Sigmoid colon (tissue), 7 donors: ENCODE results near the gene FAXC. TPM values are rescaled to one million over a fixed set of nuclear protein-coding genes. Genes with fewer than 3 reads are reported as not detected.
A peak's percentile ranks its signal among the peaks of the same experiment; 100 is the strongest.

Source experiments
- DNase-seq: peaks from one replicate; pipeline ENCODE4 v3.0.0-alpha.2; 2019
- H3K27ac ChIP-seq, 4 donors: fragments of 200-600 bp; sonication (generic); one replicate each; pipeline ENCODE4 v1.5.1; 2016 to 2019; ENCODE audit warnings: mild to moderate bottlenecking in 1 of 4
- H3K27me3 ChIP-seq, 3 donors: fragments of 200-600 bp; sonication (generic); one replicate each; pipeline ENCODE4 v1.5.1; 2019; ENCODE audit warnings: mild to moderate bottlenecking in 1 of 3
- H3K36me3 ChIP-seq, 4 donors: fragments of 200-600 bp; sonication (generic); one replicate each; pipeline ENCODE4 v1.5.1; 2016 to 2019
- H3K4me1 ChIP-seq, 4 donors: fragments of 200-600 bp; sonication (generic); one replicate each; pipeline ENCODE4 v1.5.1; 2017 to 2019
- H3K4me3 ChIP-seq, 4 donors: fragments of 200-600 bp; sonication (generic); one replicate each; pipeline ENCODE4 v1.5.1; 2017 to 2019; ENCODE audit warnings: mild to moderate bottlenecking in 2 of 4, moderate library complexity in 1 of 4
- H3K9me3 ChIP-seq, 4 donors: fragments of 200-600 bp in 3 of 4; sonication (generic) in 3 of 4; one replicate each; pipeline versions ENCODE4 v1.5.1 to v1.6.1; 2013 to 2019
- CTCF ChIP-seq, 4 experiments: fragments of 450-650 bp in 3 of 4; fragments of 200-600 bp in 1 of 4; IDR thresholded peaks; one replicate each; pipeline ENCODE4 v1.5.1; 2016 to 2019; ENCODE audit warnings: antibody characterized with exemption in 4 of 4, mild to moderate bottlenecking in 3 of 4, moderate library complexity in 2 of 4
- EP300 ChIP-seq, 4 donors: sonication (generic); formaldehyde crosslinking; IDR thresholded peaks; one replicate each; pipeline ENCODE4 v1.6.1; 2017; ENCODE audit warnings: antibody characterized with exemption in 4 of 4
- POLR2A ChIP-seq, 2 donors: fragments of 450-650 bp; IDR thresholded peaks; one replicate each; pipeline ENCODE4 v1.6.1; 2016; ENCODE audit warnings: antibody characterized with exemption in 2 of 2, mild to moderate bottlenecking in 2 of 2, moderate library complexity in 2 of 2
- POLR2AphosphoS5 ChIP-seq, 4 donors: sonication (generic); formaldehyde crosslinking; IDR thresholded peaks; one replicate each; pipeline ENCODE4 v1.6.1; 2017; ENCODE audit warnings: antibody characterized with exemption in 4 of 4
- WGBS, 2 donors: extraction: QIAGEN DNeasy Blood & Tissue Kit; methylation state at CpG; one replicate each; pipeline ENCODE4 v1.1.7; 2013; 5-methylcytosine and 5-hydroxymethylcytosine counted together
- intact Hi-C: fragments of 100-400 bp; cut with DNase I; formaldehyde crosslinking; loops from one replicate; pipeline ENCODE4 v1.15.1; 2023
- polyA plus RNA-seq, 3 donors: library from polyadenylated mRNA; stranded (reverse); fragments of 200-250 nt; gene quantifications; one replicate each; pipeline ENCODE4 v1.2.3, GENCODE V29; 2013
- total RNA-seq, 4 donors: library from RNA; depleted of rRNA; stranded (reverse); fragments of >200 nt; gene quantifications; one replicate each; pipeline ENCODE4 v1.1.0, GENCODE V29; 2016
- donor health status: healthy with polysubstance abuse.
- donor health status: Bipolar disorder and iron deficiency.
- donor health status: healthy.

The FAXC gene
- total and polyA plus RNA-seq, 7 donors: under 0.01 to 54.0 (median 23.1) TPM

- H3K4me3 ChIP-seq: no peak overlapping the region
- intact Hi-C loops: no loop called here
- peaks cover 0 to 12% (median 0%) of the 10 kb centered on the region in 4 donors for H3K4me1 ChIP-seq
- no peaks in the 10 kb centered on the region for H3K27me3 ChIP-seq
- 29 to 63% methylated on average over 4 of the region's 4 CpGs for WGBS, 2 donors
- DNase-seq: no peak
- no peaks in the 10 kb centered on the region for H3K9me3 ChIP-seq
- TF ChIP-seq POLR2AphosphoS5 (IDR thresholded peaks at IDR 0.05): no peak
- no peak for TF ChIP-seq EP300 (IDR thresholded peaks at IDR 0.05)
- TF ChIP-seq CTCF (IDR thresholded peaks at IDR 0.05): no peak
- no peak for TF ChIP-seq POLR2A (IDR thresholded peaks at IDR 0.05)
- no peak overlapping the region for H3K27ac ChIP-seq
- H3K36me3 ChIP-seq: peaks cover 0 to 8% (median 3%) of the 10 kb centered on the region in 4 donors
Measured at GRCh38 chr6:99285881-99286280, 63.6 kb downstream of the FAXC start.

GRCh38 chr6:99282479-99283062 lies 66.9 kb downstream of the FAXC start:
- peaks cover 0 to 8% (median 0%) of the 10 kb centered on the region in 4 donors for H3K4me1 ChIP-seq

GRCh38 chr6:99276747-99277146 lies 72.7 kb downstream of the FAXC start:
- no peak for DNase-seq
- Histone ChIP-seq H3K4me3 (no peak overlapping the region), H3K27me3 (no peaks in the 10 kb centered on the region), H3K27ac (no peak overlapping the region), H3K36me3 (peaks cover 0 to 24% (median 0%) of the 10 kb centered on the region in 4 donors), H3K4me1 (no peaks in the 10 kb centered on the region), H3K9me3 (no peaks in the 10 kb centered on the region)
- TF ChIP-seq EP300 (IDR thresholded peaks at IDR 0.05): no peak
- no peak for TF ChIP-seq CTCF (IDR thresholded peaks at IDR 0.05)
- TF ChIP-seq POLR2AphosphoS5 (IDR thresholded peaks at IDR 0.05): no peak
- no peak for TF ChIP-seq POLR2A (IDR thresholded peaks at IDR 0.05)
- 68 to 69% methylated on average over 2 of the region's 2 CpGs for WGBS, 2 donors
- intact Hi-C loops: no loop called here

More at GRCh38 chr6:99282479-99283062, 66.9 kb downstream of the FAXC start:
- intact Hi-C loops: no loop called here
- H3K9me3 ChIP-seq: no peaks in the 10 kb centered on the region
- WGBS, 2 donors: 60 to 76% methylated on average over 4 of the region's 4 CpGs
- peaks cover 0 to 24% (median 0%) of the 10 kb centered on the region in 4 donors for H3K36me3 ChIP-seq
- no peak for DNase-seq
- H3K27me3 ChIP-seq: no peaks in the 10 kb centered on the region
- TF ChIP-seq EP300 (IDR thresholded peaks at IDR 0.05) (no peak), CTCF (IDR thresholded peaks at IDR 0.05) (peak in 2 of 4 experiments; percentile 14 to 38)
- no peak overlapping the region for H3K27ac ChIP-seq
- no peak overlapping the region for H3K4me3 ChIP-seq

- H3K9me3 ChIP-seq: no peaks in the 10 kb centered on the region
- peaks cover 0 to 4% (median 0%) of the 10 kb centered on the region in 4 donors for H3K4me1 ChIP-seq
- TF ChIP-seq POLR2A (IDR thresholded peaks at IDR 0.05) (no peak), POLR2AphosphoS5 (IDR thresholded peaks at IDR 0.05) (peak in 1 of 4 donors; percentile 19)
- DNase-seq: no peak
- intact Hi-C loops: no loop called here
- H3K36me3 ChIP-seq: no peaks in the 10 kb centered on the region
- WGBS, 2 donors: 75 to 79% methylated on average over 7 of the region's 7 CpGs
- no peak overlapping the region for H3K27ac ChIP-seq
- no peaks in the 10 kb centered on the region for H3K27me3 ChIP-seq
- H3K4me3 ChIP-seq: no peak overlapping the region
Measured at GRCh38 chr6:99270826-99271225, 78.6 kb downstream of the FAXC start.

GRCh38 chr6:99270030-99270429 lies 79.4 kb downstream of the FAXC start:
- intact Hi-C loops: no loop called here
- no peaks in the 10 kb centered on the region for H3K36me3 ChIP-seq

More at GRCh38 chr6:99270030-99270429, 79.4 kb downstream of the FAXC start:
- peaks cover 0 to 4% (median 0%) of the 10 kb centered on the region in 4 donors for H3K4me1 ChIP-seq
- DNase-seq: no peak
- H3K9me3 ChIP-seq: no peaks in the 10 kb centered on the region
- no peak overlapping the region for H3K27ac ChIP-seq
- no peak overlapping the region for H3K4me3 ChIP-seq
- no peaks in the 10 kb centered on the region for H3K27me3 ChIP-seq
- TF ChIP-seq EP300 (IDR thresholded peaks at IDR 0.05): no peak
- TF ChIP-seq POLR2AphosphoS5 (IDR thresholded peaks at IDR 0.05): no peak
- TF ChIP-seq POLR2A (IDR thresholded peaks at IDR 0.05): no peak
- TF ChIP-seq CTCF (IDR thresholded peaks at IDR 0.05): no peak
- 79 to 82% methylated on average over 2 of the region's 2 CpGs for WGBS, 2 donors
